NT2/D1 (cell line): ENCODE results near the gene TOR3A.

Experiments used
- SUZ12 ChIP-seq: IDR thresholded peaks from 2 replicates; pipeline ENCODE4 v1.6.1; 2011; ENCODE audit not compliant: insufficient read length, insufficient read depth; ENCODE audit errors: extremely low read depth
- YY1 ChIP-seq: IDR thresholded peaks from 2 replicates; pipeline ENCODE4 v1.6.1; 2011; ENCODE audit not compliant: insufficient read length, insufficient read depth

DNA sequence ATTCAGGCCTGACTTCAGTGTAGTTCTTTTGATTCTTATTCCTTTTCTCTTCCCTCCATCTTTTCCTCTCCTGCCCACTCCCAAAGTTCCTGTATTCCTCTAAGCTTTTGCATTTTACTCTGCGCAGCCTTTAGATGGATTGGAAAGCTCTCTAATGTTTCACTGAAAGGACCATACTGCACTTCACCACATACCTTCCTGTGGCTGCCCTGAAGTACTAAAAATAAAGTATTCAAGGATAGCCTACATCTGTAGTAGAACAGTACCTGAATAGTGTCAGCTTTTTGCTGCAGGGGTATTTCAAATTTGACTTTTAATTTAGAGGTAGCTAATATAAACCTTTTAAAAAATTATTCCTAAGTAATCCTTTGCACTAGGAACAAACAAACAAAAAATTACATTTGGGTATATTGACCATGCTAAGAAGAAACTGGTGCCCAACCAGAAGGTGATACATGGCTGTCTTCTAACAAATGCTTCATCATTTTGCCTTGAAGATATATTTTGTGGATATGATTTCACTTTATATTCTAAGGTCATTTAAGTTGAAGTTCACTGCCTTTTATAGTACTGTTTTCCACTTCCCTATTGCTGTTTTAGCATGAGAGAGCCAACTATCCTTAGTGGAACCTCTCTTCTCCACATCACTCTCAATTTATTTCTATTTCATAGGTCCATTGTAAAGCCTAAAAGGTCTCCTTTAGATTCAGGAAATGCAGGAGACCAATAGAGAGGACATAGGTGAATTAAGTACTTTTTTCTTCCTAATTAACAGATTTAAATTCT, 33.3 kb upstream of the TOR3A start:
- TF ChIP-seq SUZ12 = no peak
- TF ChIP-seq YY1 = no peak
